Retinal pigment epithelial cell (primary cell): Measurements from ENCODE around the gene MED31.

Source experiments
- DNase-seq: peaks from one replicate; pipeline ENCODE4 v3.0.0-alpha.2; 2010; ENCODE audit warnings: low read depth
- H3K4me3 ChIP-seq: 2 replicates; pipeline ENCODE4 v1.5.1; 2011; ENCODE audit warnings: mild to moderate bottlenecking, low read length, control low read depth, moderate library complexity
- TF ChIP-seq, protein P1 (sequence below): conservative IDR thresholded peaks from 2 replicates; pipeline ENCODE4 v1.5.1; 2011; ENCODE audit warnings: low read depth, low read length, control low read depth, inconsistent platforms

Gene MED31

DNA sequence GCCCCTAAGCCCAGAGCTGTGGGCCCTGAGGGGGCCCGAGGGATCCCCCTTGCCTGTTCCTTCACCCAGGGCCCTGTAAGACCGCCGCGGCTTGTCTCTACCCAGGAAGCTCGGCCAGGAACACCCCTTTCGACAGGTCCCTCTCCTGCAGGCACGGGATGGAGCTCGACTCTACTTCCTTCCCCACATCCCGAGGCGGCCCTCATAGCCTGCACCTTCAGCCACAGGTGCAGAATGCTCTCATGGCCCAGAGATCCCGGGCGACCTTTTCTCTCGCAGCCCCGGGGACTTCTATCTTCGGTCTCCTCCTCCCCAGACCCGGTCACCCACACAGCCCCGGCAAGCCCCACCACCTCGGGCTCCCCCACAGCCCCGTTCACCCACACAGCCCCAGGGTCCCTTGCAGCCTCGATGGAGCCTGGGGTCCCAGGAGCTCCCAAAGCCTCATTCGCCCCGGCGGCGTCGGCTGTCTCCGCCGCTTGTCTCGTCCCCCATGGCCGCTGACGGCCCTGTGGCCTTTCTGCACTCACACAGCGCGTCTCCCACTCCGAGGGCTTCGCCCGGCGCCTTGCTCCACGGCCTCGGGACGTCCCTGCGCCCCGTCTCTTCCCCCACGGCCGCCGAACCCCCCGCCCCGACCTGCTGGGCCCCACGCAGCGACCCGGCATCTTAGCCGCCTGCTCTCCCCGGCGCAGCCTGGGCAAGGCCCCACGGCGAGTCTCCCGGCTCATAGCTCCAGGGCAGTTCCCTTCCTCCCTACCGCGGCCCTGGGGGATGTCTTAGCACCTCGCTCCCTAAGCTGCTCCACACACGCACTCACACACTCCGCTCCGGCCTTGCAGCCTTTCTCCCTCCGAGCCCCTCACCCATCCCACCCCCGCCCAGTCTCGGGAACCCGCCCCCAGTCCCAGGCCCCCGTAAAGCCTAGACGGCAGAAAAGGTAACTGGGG lies 11.5 kb downstream of the MED31 start:
- DNase-seq = no peak
- TF ChIP-seq, protein P1, sequence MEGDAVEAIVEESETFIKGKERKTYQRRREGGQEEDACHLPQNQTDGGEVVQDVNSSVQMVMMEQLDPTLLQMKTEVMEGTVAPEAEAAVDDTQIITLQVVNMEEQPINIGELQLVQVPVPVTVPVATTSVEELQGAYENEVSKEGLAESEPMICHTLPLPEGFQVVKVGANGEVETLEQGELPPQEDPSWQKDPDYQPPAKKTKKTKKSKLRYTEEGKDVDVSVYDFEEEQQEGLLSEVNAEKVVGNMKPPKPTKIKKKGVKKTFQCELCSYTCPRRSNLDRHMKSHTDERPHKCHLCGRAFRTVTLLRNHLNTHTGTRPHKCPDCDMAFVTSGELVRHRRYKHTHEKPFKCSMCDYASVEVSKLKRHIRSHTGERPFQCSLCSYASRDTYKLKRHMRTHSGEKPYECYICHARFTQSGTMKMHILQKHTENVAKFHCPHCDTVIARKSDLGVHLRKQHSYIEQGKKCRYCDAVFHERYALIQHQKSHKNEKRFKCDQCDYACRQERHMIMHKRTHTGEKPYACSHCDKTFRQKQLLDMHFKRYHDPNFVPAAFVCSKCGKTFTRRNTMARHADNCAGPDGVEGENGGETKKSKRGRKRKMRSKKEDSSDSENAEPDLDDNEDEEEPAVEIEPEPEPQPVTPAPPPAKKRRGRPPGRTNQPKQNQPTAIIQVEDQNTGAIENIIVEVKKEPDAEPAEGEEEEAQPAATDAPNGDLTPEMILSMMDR = no peak
- H3K4me3 ChIP-seq = peak overlapping the region; percentile 96

GRCh38 chr17:6639014-6639585 lies 12.3 kb downstream of the MED31 start:
- peak overlapping the region; percentile 96 for H3K4me3 ChIP-seq
- TF ChIP-seq, protein P1 = no peak
- DNase-seq = no peak

GRCh38 chr17:6638046-6638908 lies 13.1 kb downstream of the MED31 start:
- DNase-seq = no peak
- TF ChIP-seq, protein P1 = no peak
- H3K4me3 ChIP-seq = no peak overlapping the region

GRCh38 chr17:6637458-6637840 lies 14.0 kb downstream of the MED31 start:
- H3K4me3 ChIP-seq = no peak overlapping the region
- DNase-seq = no peak
- TF ChIP-seq, protein P1 = no peak

DNA sequence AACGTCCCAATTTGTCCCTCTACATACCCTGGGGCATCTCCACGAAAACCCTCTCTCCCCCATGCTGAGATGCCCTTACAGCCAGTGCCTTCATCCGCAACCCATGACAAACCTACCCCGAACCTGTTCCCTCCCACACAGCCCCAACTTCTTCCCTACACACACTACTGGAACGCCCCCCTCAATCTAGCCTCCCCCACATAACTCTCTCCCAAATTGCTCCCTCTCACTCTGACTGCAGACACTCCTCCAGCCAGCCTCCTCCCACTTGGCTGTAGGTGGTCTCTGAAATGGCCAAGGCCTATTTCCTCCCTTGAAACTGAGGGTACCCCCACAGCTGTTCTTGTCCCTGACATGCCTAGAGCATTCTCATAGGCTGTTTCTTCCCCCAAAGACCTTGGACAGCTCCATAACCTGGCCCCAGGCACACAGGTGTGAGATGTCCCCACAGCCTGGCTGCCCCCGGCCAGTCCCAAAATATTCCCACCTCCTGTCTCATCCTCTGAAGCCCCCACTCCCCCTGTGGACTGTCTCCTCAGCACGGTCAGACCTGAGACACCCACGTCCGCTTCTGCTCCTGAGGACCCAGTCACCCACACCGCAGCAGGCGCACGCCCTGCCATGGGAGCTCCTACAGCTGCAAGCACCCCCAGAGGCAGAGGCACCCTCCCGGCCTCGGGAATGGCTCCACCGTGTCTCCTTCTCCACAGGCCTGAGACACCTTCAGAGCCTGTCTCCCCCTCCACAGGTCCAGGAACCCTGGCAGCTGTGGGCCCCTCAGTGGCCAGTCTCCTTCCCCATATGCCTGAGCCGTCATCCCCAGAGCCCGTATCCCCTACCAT lies 14.6 kb downstream of the MED31 start:
- no peak overlapping the region for H3K4me3 ChIP-seq
- no peak for DNase-seq
- TF ChIP-seq, protein P1 = no peak

DNA sequence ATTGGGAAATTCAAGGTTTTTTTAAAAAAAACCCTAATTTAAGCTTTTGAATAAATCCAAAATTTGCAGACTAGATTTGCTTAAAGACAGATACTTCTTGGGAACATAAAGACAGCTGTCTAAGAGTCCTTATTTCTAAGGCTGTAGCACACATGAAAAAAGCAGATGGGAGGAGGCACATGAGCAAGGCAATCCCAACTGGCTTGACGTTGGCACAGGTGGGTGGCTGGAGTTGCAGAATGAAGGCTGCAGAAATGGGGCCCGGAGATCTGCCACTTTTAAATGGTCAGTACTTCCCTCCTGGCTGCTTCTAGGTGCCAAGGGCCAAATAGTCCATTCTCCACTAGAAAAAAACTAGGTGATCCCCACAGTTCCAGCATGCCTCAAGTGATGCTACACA lies 15.3 kb downstream of the MED31 start:
- no peak for DNase-seq
- H3K4me3 ChIP-seq = no peak overlapping the region
- TF ChIP-seq, protein P1 = no peak
